HEK293 (cell line): ENCODE measurements around the gene FNDC8.
A peak's percentile ranks its signal among the peaks of the same experiment; 100 is the strongest.

Experiments used
- CTCF ChIA-PET: fragments of 350-600 bp; formaldehyde crosslinking; extraction: SDS; loops from one replicate; lab custom pipeline; 2021; ENCODE audit warnings: antibody characterized with exemption; lab: Yijun Ruan, JAX
- POLR2A ChIA-PET: fragments of 300-600 bp; formaldehyde crosslinking; extraction: SDS; loops from one replicate; lab custom pipeline; 2020; ENCODE audit warnings: antibody characterized with exemption, inconsistent platforms; lab: Yijun Ruan, JAX
- H3K27ac ChIP-seq: fragments of 200-500 bp; sonication (Bioruptor generic); 2 replicates; pipeline ENCODE4 v1.5.1; 2014; ENCODE audit warnings: low read depth, low read length, control low read depth, inconsistent platforms; ENCODE audit errors: extremely low read depth
- H3K36me3 ChIP-seq, 2 experiments: fragments of 200-500 bp in 1 of 2; sonication (Bioruptor generic) in 1 of 2; 1 replicate in 1 of 2; 2 replicates in 1 of 2; pipeline ENCODE4 v1.5.1; 2014 to 2017; ENCODE audit warnings: inconsistent platforms in 2 of 2, low read length in 2 of 2; ENCODE audit not compliant: control insufficient read depth in 2 of 2, insufficient read depth in 1 of 2
- H3K4me1 ChIP-seq: fragments of 200-500 bp; sonication (Bioruptor generic); 2 replicates; pipeline ENCODE4 v1.5.1; 2014; ENCODE audit warnings: mild to moderate bottlenecking, low read length, inconsistent platforms; ENCODE audit not compliant: control insufficient read depth, insufficient read depth
- H3K4me3 ChIP-seq: 2 replicates; pipeline ENCODE4 v1.5.1; 2011; ENCODE audit warnings: low read depth, mild to moderate bottlenecking, control low read depth, low read length, moderate library complexity
- H3K9me3 ChIP-seq: fragments of 200-500 bp; sonication (Bioruptor generic); 2 replicates; pipeline ENCODE4 v1.5.1; 2014; ENCODE audit warnings: low read depth, low read length, inconsistent platforms; ENCODE audit not compliant: control insufficient read depth, insufficient read depth
- KLF10 ChIP-seq: fragments of 450-650 bp; IDR thresholded peaks from 2 replicates; pipeline ENCODE4 v1.5.1; 2018; ENCODE audit warnings: missing biosample characterization, mild to moderate bottlenecking, missing genetic modification characterization
- KLF16 ChIP-seq: fragments of 450-650 bp; formaldehyde crosslinking; IDR thresholded peaks from 2 replicates; pipeline ENCODE4 v1.5.1; 2017; ENCODE audit warnings: missing biosample characterization, missing genetic modification characterization
- TCF7L2 ChIP-seq: IDR thresholded peaks from 2 replicates; pipeline ENCODE4 v1.6.1; 2011; ENCODE audit warnings: low read depth, mild to moderate bottlenecking, inconsistent platforms, low read length, moderate library complexity, borderline replicate concordance
- ZBTB1 ChIP-seq: fragments of 450-650 bp; formaldehyde crosslinking; IDR thresholded peaks from 2 replicates; pipeline ENCODE4 v1.5.1; 2016; ENCODE audit warnings: missing biosample characterization, missing genetic modification characterization
- ZBTB8A ChIP-seq: fragments of 450-650 bp; formaldehyde crosslinking; IDR thresholded peaks from 2 replicates; pipeline ENCODE4 v1.5.1; 2016; ENCODE audit warnings: missing biosample characterization, missing genetic modification characterization
- ZFP69B ChIP-seq: fragments of 450-650 bp; formaldehyde crosslinking; IDR thresholded peaks from 2 replicates; pipeline ENCODE4 v1.5.1; 2016; ENCODE audit warnings: missing biosample characterization, missing genetic modification characterization
- ZNF174 ChIP-seq: fragments of 450-650 bp; formaldehyde crosslinking; IDR thresholded peaks from 2 replicates; pipeline ENCODE4 v1.5.0; 2017; ENCODE audit warnings: missing biosample characterization, mild to moderate bottlenecking, missing genetic modification characterization
- ZNF211 ChIP-seq: fragments of 450-650 bp; formaldehyde crosslinking; IDR thresholded peaks from 2 replicates; pipeline ENCODE4 v1.5.1; 2016; ENCODE audit warnings: low read depth, missing biosample characterization, missing genetic modification characterization
- ZNF214 ChIP-seq: fragments of 450-650 bp; formaldehyde crosslinking; IDR thresholded peaks from 2 replicates; pipeline ENCODE4 v1.5.1; 2017; ENCODE audit warnings: missing biosample characterization, mild to moderate bottlenecking, missing genetic modification characterization, borderline replicate concordance
- ZNF366 ChIP-seq: fragments of 450-650 bp; formaldehyde crosslinking; conservative IDR thresholded peaks from 2 replicates; pipeline ENCODE4 v1.5.1; 2016; ENCODE audit warnings: missing biosample characterization, missing genetic modification characterization
- ZNF473 ChIP-seq: fragments of 450-650 bp; formaldehyde crosslinking; IDR thresholded peaks from 2 replicates; pipeline ENCODE4 v1.5.1; 2017; ENCODE audit warnings: missing biosample characterization, missing genetic modification characterization
- ZNF510 ChIP-seq: fragments of 450-650 bp; formaldehyde crosslinking; IDR thresholded peaks from 2 replicates; pipeline ENCODE4 v1.5.1; 2018; ENCODE audit warnings: mild to moderate bottlenecking, missing genetic modification characterization, missing biosample characterization; ENCODE audit not compliant: insufficient replicate concordance
- ZNF514 ChIP-seq: fragments of 450-650 bp; formaldehyde crosslinking; IDR thresholded peaks from 2 replicates; pipeline ENCODE4 v1.5.1; 2016; ENCODE audit warnings: missing biosample characterization, missing genetic modification characterization
- ZNF560 ChIP-seq: fragments of 450-650 bp; formaldehyde crosslinking; IDR thresholded peaks from 2 replicates; pipeline ENCODE4 v1.5.1; 2017; ENCODE audit warnings: missing biosample characterization, missing genetic modification characterization, borderline replicate concordance
- ZNF596 ChIP-seq: fragments of 450-650 bp; IDR thresholded peaks from 2 replicates; pipeline ENCODE4 v1.5.0; 2018; ENCODE audit warnings: missing biosample characterization, mild to moderate bottlenecking, missing genetic modification characterization, moderate library complexity
- ZNF610 ChIP-seq: fragments of 450-650 bp; formaldehyde crosslinking; IDR thresholded peaks from 2 replicates; pipeline ENCODE4 v1.5.1; 2016; ENCODE audit warnings: missing biosample characterization, missing genetic modification characterization, borderline replicate concordance
- ZNF621 ChIP-seq: fragments of 450-650 bp; formaldehyde crosslinking; IDR thresholded peaks from 2 replicates; pipeline ENCODE4 v1.5.1; 2017; ENCODE audit warnings: missing biosample characterization, missing genetic modification characterization
- ZNF629 ChIP-seq: fragments of 450-650 bp; formaldehyde crosslinking; IDR thresholded peaks from 2 replicates; pipeline ENCODE4 v1.5.1; 2017; ENCODE audit warnings: missing biosample characterization, missing genetic modification characterization
- ZNF677 ChIP-seq: fragments of 450-650 bp; IDR thresholded peaks from 2 replicates; pipeline ENCODE4 v1.5.0; 2018; ENCODE audit warnings: missing biosample characterization, mild to moderate bottlenecking, missing genetic modification characterization, moderate library complexity
- ZNF701 ChIP-seq: fragments of 450-650 bp; formaldehyde crosslinking; IDR thresholded peaks from 2 replicates; pipeline ENCODE4 v1.5.1; 2016; ENCODE audit warnings: missing biosample characterization, missing genetic modification characterization
- ZNF785 ChIP-seq: fragments of 450-650 bp; formaldehyde crosslinking; IDR thresholded peaks from 2 replicates; pipeline ENCODE4 v1.5.1; 2016; ENCODE audit warnings: missing biosample characterization, missing genetic modification characterization
- TF ChIP-seq, protein P1 (sequence below): fragments of 450-650 bp; formaldehyde crosslinking; IDR thresholded peaks from 2 replicates; pipeline ENCODE4 v1.5.1; 2016; ENCODE audit warnings: missing biosample characterization, missing genetic modification characterization
- TF ChIP-seq, protein P2 (sequence below): fragments of 450-650 bp; formaldehyde crosslinking; IDR thresholded peaks from 2 replicates; pipeline ENCODE4 v1.5.1; 2016; ENCODE audit warnings: missing biosample characterization, missing genetic modification characterization
- TF ChIP-seq, protein P3 (sequence below): fragments of 450-650 bp; formaldehyde crosslinking; IDR thresholded peaks from 2 replicates; pipeline ENCODE4 v1.5.1; 2016; ENCODE audit warnings: missing biosample characterization, missing genetic modification characterization, borderline replicate concordance
- TF ChIP-seq, protein P4 (sequence below): fragments of 450-650 bp; formaldehyde crosslinking; IDR thresholded peaks from 2 replicates; pipeline ENCODE4 v1.5.1; 2016; ENCODE audit warnings: missing biosample characterization, missing genetic modification characterization
- TF ChIP-seq, protein P5 (sequence below): fragments of 450-650 bp; formaldehyde crosslinking; IDR thresholded peaks from 2 replicates; pipeline ENCODE4 v1.5.1; 2016; ENCODE audit warnings: missing biosample characterization, missing genetic modification characterization

FNDC8 gene

DNA sequence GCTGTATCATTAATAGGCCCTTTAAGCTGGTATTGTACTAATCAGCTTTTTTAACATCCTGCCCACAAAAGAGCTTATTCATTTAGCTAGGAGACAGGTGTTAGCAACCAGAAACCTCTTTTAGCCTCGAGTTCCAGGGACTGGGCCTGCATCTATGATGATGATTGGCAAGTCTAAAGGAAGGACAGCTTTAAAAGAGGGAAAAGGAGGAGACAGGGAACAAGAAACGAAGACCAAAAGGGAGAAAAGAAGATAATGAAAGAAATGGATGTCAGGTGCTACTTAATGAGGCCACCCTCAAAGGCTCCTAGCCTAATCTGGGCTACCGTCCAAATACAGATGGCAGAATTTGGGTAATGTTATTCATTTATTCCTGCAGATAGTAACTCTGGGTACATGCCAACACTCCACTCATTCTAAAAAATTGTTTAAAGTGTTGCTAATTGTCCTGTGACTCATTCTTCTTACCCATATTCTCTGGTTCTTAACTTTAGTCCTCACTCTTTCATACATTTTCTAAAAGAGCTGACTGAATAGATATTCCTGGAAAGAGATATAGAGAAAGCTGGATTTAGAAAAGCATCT is 39.2 kb upstream of the FNDC8 start (continued):
- no peak for TF ChIP-seq ZNF621 (tag by site-specific recombination)
- no peak for TF ChIP-seq ZNF596 (tag by site-specific recombination)
- TF ChIP-seq ZNF366 (tag by site-specific recombination): peak; percentile 56
- TF ChIP-seq ZNF701: no peak
- TF ChIP-seq, protein P1, sequence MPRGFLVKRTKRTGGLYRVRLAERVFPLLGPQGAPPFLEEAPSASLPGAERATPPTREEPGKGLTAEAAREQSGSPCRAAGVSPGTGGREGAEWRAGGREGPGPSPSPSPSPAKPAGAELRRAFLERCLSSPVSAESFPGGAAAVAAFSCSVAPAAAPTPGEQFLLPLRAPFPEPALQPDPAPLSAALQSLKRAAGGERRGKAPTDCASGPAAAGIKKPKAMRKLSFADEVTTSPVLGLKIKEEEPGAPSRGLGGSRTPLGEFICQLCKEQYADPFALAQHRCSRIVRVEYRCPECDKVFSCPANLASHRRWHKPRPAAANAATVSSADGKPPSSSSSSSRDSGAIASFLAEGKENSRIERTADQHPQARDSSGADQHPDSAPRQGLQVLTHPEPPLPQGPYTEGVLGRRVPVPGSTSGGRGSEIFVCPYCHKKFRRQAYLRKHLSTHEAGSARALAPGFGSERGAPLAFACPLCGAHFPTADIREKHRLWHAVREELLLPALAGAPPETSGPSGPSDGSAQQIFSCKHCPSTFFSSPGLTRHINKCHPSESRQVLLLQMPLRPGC: peak; percentile 26; the same call in 1 of the 2 replicates
- no peak for TF ChIP-seq KLF10
- 0 out of 2 replicates have a peak, but pooled peaks have one; percentile 26 for TF ChIP-seq ZBTB8A (tag by site-specific recombination)
- TF ChIP-seq ZNF629 (tag by site-specific recombination): peak; percentile 46; the same call in 1 of the 2 replicates
- TF ChIP-seq, protein P2, sequence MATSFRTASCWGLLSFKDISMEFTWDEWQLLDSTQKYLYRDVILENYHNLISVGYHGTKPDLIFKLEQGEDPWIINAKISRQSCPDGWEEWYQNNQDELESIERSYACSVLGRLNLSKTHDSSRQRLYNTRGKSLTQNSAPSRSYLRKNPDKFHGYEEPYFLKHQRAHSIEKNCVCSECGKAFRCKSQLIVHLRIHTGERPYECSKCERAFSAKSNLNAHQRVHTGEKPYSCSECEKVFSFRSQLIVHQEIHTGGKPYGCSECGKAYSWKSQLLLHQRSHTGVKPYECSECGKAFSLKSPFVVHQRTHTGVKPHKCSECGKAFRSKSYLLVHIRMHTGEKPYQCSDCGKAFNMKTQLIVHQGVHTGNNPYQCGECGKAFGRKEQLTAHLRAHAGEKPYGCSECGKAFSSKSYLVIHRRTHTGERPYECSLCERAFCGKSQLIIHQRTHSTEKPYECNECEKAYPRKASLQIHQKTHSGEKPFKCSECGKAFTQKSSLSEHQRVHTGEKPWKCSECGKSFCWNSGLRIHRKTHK (tag by site-specific recombination): no peak
- no peak for TF ChIP-seq ZNF510 (tag by site-specific recombination)

DNA sequence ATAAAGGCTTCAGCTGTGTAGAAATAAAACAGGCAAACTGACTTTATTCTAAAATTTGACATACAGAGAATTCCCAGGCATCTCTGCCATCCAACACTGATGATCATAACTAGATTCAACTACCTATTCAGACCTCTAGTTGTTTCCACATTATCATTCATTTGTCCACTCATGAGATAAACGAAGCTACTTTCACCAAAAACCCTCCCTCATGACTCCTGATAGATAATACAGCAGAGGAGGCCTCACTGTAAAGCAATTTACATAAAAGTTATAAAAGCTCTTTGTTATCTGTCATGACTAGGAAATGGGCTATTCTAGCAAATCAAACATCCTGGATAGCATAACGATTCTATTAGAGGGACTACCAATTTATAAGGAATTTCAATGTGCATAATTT is 38.3 kb upstream of the FNDC8 start:
- ChIA-PET POLR2A (interaction anchor here (1.1 to 1.4 kb wide), 2 partner anchors 20 to 290 kb away, joined by 3 to 8 read pairs; partner anchors contain the start of genes RFFL and SLFN11), CTCF (interaction anchor here (0.8 to 1.2 kb wide), 2 partner anchors 37 to 173 kb away, joined by 3 read pairs; partner anchors contain the start of gene RAD51D)
- H3K27ac ChIP-seq: peak overlapping the region; percentile 56; the same call in 1 of the 2 replicates

More for the DNA sequence above, 38.3 kb upstream of the FNDC8 start:
- H3K4me3 ChIP-seq: no peak overlapping the region
- peaks cover 20% of the 10 kb centered on the region for H3K4me1 ChIP-seq
- no peaks in the 10 kb centered on the region; a peak in 1 of 3 replicates for H3K36me3 ChIP-seq
- TF ChIP-seq ZBTB1 (tag by site-specific recombination) (no peak), ZNF785 (tag by site-specific recombination) (no peak), ZNF677 (tag by site-specific recombination) (no peak), ZNF473 (tag by site-specific recombination) (no peak), KLF16 (tag by site-specific recombination) (no peak), ZNF214 (no peak), ZFP69B (tag by site-specific recombination) (no peak), ZNF560 (tag by site-specific recombination) (no peak), ZNF174 (tag by site-specific recombination) (no peak), ZNF211 (no peak), TCF7L2 (no peak), ZNF610 (tag by site-specific recombination) (no peak), ZNF514 (tag by site-specific recombination) (no peak)
- TF ChIP-seq, protein P3, sequence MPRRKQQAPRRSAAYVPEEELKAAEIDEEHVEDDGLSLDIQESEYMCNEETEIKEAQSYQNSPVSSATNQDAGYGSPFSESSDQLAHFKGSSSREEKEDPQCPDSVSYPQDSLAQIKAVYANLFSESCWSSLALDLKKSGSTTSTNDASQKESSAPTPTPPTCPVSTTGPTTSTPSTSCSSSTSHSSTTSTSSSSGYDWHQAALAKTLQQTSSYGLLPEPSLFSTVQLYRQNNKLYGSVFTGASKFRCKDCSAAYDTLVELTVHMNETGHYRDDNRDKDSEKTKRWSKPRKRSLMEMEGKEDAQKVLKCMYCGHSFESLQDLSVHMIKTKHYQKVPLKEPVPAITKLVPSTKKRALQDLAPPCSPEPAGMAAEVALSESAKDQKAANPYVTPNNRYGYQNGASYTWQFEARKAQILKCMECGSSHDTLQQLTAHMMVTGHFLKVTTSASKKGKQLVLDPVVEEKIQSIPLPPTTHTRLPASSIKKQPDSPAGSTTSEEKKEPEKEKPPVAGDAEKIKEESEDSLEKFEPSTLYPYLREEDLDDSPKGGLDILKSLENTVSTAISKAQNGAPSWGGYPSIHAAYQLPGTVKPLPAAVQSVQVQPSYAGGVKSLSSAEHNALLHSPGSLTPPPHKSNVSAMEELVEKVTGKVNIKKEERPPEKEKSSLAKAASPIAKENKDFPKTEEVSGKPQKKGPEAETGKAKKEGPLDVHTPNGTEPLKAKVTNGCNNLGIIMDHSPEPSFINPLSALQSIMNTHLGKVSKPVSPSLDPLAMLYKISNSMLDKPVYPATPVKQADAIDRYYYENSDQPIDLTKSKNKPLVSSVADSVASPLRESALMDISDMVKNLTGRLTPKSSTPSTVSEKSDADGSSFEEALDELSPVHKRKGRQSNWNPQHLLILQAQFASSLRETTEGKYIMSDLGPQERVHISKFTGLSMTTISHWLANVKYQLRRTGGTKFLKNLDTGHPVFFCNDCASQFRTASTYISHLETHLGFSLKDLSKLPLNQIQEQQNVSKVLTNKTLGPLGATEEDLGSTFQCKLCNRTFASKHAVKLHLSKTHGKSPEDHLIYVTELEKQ (tag by site-specific recombination): no peak
- TF ChIP-seq, protein P4, sequence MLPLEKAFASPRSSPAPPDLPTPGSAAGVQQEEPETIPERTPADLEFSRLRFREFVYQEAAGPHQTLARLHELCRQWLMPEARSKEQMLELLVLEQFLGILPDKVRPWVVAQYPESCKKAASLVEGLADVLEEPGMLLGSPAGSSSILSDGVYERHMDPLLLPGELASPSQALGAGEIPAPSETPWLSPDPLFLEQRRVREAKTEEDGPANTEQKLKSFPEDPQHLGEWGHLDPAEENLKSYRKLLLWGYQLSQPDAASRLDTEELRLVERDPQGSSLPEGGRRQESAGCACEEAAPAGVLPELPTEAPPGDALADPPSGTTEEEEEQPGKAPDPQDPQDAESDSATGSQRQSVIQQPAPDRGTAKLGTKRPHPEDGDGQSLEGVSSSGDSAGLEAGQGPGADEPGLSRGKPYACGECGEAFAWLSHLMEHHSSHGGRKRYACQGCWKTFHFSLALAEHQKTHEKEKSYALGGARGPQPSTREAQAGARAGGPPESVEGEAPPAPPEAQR (tag by site-specific recombination): no peak
- TF ChIP-seq, protein P5, sequence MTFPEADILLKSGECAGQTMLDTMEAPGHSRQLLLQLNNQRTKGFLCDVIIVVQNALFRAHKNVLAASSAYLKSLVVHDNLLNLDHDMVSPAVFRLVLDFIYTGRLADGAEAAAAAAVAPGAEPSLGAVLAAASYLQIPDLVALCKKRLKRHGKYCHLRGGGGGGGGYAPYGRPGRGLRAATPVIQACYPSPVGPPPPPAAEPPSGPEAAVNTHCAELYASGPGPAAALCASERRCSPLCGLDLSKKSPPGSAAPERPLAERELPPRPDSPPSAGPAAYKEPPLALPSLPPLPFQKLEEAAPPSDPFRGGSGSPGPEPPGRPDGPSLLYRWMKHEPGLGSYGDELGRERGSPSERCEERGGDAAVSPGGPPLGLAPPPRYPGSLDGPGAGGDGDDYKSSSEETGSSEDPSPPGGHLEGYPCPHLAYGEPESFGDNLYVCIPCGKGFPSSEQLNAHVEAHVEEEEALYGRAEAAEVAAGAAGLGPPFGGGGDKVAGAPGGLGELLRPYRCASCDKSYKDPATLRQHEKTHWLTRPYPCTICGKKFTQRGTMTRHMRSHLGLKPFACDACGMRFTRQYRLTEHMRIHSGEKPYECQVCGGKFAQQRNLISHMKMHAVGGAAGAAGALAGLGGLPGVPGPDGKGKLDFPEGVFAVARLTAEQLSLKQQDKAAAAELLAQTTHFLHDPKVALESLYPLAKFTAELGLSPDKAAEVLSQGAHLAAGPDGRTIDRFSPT: no peak
- no peaks in the 10 kb centered on the region for H3K9me3 ChIP-seq
